Mesenchymal stem cell (in vitro differentiated cells and primary cell): Measurements from ENCODE around the gene PMEPA1.

Experiments used
- DNase-seq: peaks from one replicate; pipeline ENCODE4 v3.0.0-alpha.2; 2013
- H2AFZ ChIP-seq: one replicate; pipeline ENCODE4 v1.6.1; 2013; ENCODE audit warnings: low read depth, mild to moderate bottlenecking, control low read depth, inconsistent platforms, low read length, moderate library complexity
- H2AK5ac ChIP-seq: 2 replicates; pipeline ENCODE4 v1.6.1; 2013; ENCODE audit warnings: low read length, moderate library complexity, mild to moderate bottlenecking, inconsistent platforms; ENCODE audit not compliant: severe bottlenecking
- H2BK120ac ChIP-seq: one replicate; pipeline ENCODE4 v1.6.1; 2013; ENCODE audit warnings: low read depth, mild to moderate bottlenecking, inconsistent platforms, low read length, moderate library complexity
- H2BK12ac ChIP-seq, 2 experiments: one replicate each; pipeline ENCODE4 v1.6.1; 2013; ENCODE audit warnings: inconsistent platforms in 2 of 2, low read length in 2 of 2, mild to moderate bottlenecking in 2 of 2, moderate library complexity in 2 of 2, control low read depth in 1 of 2
- H2BK15ac ChIP-seq: one replicate; pipeline ENCODE4 v1.6.1; 2013; ENCODE audit warnings: mild to moderate bottlenecking, low read depth, inconsistent platforms; ENCODE audit not compliant: poor library complexity, severe bottlenecking
- H2BK5ac ChIP-seq: 2 replicates; pipeline ENCODE4 v1.6.1; 2013; ENCODE audit warnings: low read depth, mild to moderate bottlenecking, low read length, control low read depth, inconsistent platforms; ENCODE audit not compliant: poor library complexity, severe bottlenecking
- H3K14ac ChIP-seq, 2 experiments: one replicate each; pipeline ENCODE4 v1.6.1; 2013; ENCODE audit warnings: inconsistent platforms in 2 of 2, low read length in 2 of 2, control low read depth in 1 of 2, mild to moderate bottlenecking in 1 of 2, moderate library complexity in 1 of 2
- H3K18ac ChIP-seq, 2 experiments: one replicate each; pipeline ENCODE4 v1.6.1; 2013; ENCODE audit warnings: inconsistent platforms in 2 of 2, low read length in 2 of 2, control low read depth in 1 of 2, low read depth in 1 of 2, mild to moderate bottlenecking in 1 of 2
- H3K23ac ChIP-seq, 2 experiments: one replicate each; pipeline ENCODE4 v1.6.1; 2013; ENCODE audit warnings: inconsistent platforms in 2 of 2, low read length in 2 of 2, mild to moderate bottlenecking in 2 of 2, moderate library complexity in 2 of 2, control low read depth in 1 of 2
- H3K27ac ChIP-seq: 2 replicates; pipeline ENCODE4 v1.5.1; 2013; ENCODE audit warnings: mild to moderate bottlenecking, moderate library complexity, low read length, control low read depth, inconsistent platforms; ENCODE audit not compliant: poor library complexity, severe bottlenecking
- H3K27me3 ChIP-seq, 2 experiments: 2 replicates each; pipeline versions ENCODE4 v1.6.1 to v1.7.0; 2013; ENCODE audit warnings: low read length in 2 of 2, mild to moderate bottlenecking in 2 of 2, moderate library complexity in 2 of 2, control low read depth in 1 of 2, inconsistent platforms in 1 of 2; ENCODE audit not compliant: control insufficient read depth in 1 of 2, insufficient read depth in 1 of 2
- H3K36me3 ChIP-seq, 2 experiments: 2 replicates each; pipeline versions ENCODE4 v1.6.1 to v1.7.0; 2013; ENCODE audit warnings: low read length in 2 of 2, control low read depth in 1 of 2, inconsistent platforms in 1 of 2, low read depth in 1 of 2, mild to moderate bottlenecking in 1 of 2; ENCODE audit not compliant: insufficient read depth in 2 of 2, control insufficient read depth in 1 of 2
- H3K4ac ChIP-seq, 2 experiments: one replicate each; pipeline ENCODE4 v1.6.1; 2013; ENCODE audit warnings: inconsistent platforms in 2 of 2, low read length in 2 of 2, mild to moderate bottlenecking in 2 of 2, moderate library complexity in 2 of 2, control low read depth in 1 of 2, low read depth in 1 of 2
- H3K4me1 ChIP-seq: 2 replicates; pipeline ENCODE4 v1.6.1; 2013; ENCODE audit warnings: low read depth, low read length, control low read depth; ENCODE audit not compliant: control insufficient read depth, insufficient read depth
- H3K4me2 ChIP-seq: 2 replicates; pipeline ENCODE4 v1.6.1; 2013; ENCODE audit warnings: low read length, mild to moderate bottlenecking, inconsistent platforms; ENCODE audit not compliant: poor library complexity, severe bottlenecking
- H3K4me3 ChIP-seq, 2 experiments: 2 replicates each; pipeline versions ENCODE4 v1.5.1 to v1.7.0; 2013; ENCODE audit warnings: low read length in 2 of 2, mild to moderate bottlenecking in 2 of 2, control low read depth in 1 of 2, low read depth in 1 of 2; ENCODE audit not compliant: insufficient read depth in 1 of 2
- H3K79me1 ChIP-seq: replicated peaks from 2 replicates; pipeline ENCODE4 v1.6.1; 2013; ENCODE audit warnings: mild to moderate bottlenecking, control low read depth, low read length, inconsistent platforms; ENCODE audit not compliant: poor library complexity, severe bottlenecking
- H3K9ac ChIP-seq: 2 replicates; pipeline ENCODE4 v1.7.0; 2013; ENCODE audit warnings: mild to moderate bottlenecking, low read length, moderate library complexity
- H3K9me3 ChIP-seq: 2 replicates; pipeline ENCODE4 v1.7.0; 2013; ENCODE audit warnings: mild to moderate bottlenecking, low read length; ENCODE audit not compliant: control insufficient read depth
- H4K8ac ChIP-seq: one replicate; pipeline ENCODE4 v1.6.1; 2013; ENCODE audit warnings: inconsistent platforms, mild to moderate bottlenecking, low read length, moderate library complexity
- H4K91ac ChIP-seq: one replicate; pipeline ENCODE4 v1.6.1; 2013; ENCODE audit warnings: mild to moderate bottlenecking, low read length, inconsistent platforms
- WGBS: methylation state at CpG from one replicate; pipeline ENCODE4 v1.1.7; 2013; ENCODE audit warnings: mixed read lengths; 5-methylcytosine and 5-hydroxymethylcytosine counted together

PMEPA1 gene

DNA sequence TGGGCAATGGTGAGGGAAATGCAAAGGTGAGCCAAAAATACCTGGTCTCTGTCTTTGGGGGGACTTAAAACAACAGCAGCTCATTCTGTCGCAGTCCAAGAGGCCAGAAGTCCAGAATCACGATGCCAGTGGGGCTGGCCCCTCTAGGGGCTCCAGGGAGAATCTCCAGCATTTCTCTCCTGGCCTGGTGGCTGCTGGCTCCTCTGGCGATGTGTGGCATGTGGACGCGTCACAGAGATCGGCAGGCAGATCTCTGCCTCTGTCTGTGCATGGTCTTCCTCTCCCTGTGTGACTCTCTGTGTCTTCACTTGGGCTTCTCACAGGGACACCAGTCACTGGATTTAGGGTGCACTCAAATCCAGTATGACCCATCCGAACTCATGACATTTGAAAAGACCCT lies 14.0 kb upstream of the PMEPA1 start:
- no peak overlapping the region for H3K9ac ChIP-seq
- H2BK12ac ChIP-seq: no peak overlapping the region
- H2AK5ac ChIP-seq: no peak overlapping the region
- H3K4me3 ChIP-seq: no peak overlapping the region
- H2AFZ ChIP-seq: no peak overlapping the region
- peaks cover 64 to 83% of the 10 kb centered on the region in 2 experiments for H3K27me3 ChIP-seq
- H4K91ac ChIP-seq: no peak overlapping the region
- no peak overlapping the region for H3K18ac ChIP-seq
- H3K4me2 ChIP-seq: no peak overlapping the region
- no peak overlapping the region for H2BK120ac ChIP-seq
- no peaks in the 10 kb centered on the region for H3K9me3 ChIP-seq
- no peak overlapping the region for H4K8ac ChIP-seq
- H3K27ac ChIP-seq: no peak overlapping the region
- H3K23ac ChIP-seq: no peak overlapping the region
- no peak overlapping the region for H3K14ac ChIP-seq
- no peak overlapping the region for H2BK15ac ChIP-seq
- H3K4ac ChIP-seq: no peak overlapping the region
- peaks cover 1% of the 10 kb centered on the region for H3K4me1 ChIP-seq
- no peak overlapping the region for H2BK5ac ChIP-seq
- H3K36me3 ChIP-seq: peaks cover 0 to 2% of the 10 kb centered on the region in 2 experiments
- 86% methylated on average over 6 of the region's 7 CpGs for WGBS
- H3K79me1 ChIP-seq: no peaks in the 10 kb centered on the region
- DNase-seq: no peak

DNA sequence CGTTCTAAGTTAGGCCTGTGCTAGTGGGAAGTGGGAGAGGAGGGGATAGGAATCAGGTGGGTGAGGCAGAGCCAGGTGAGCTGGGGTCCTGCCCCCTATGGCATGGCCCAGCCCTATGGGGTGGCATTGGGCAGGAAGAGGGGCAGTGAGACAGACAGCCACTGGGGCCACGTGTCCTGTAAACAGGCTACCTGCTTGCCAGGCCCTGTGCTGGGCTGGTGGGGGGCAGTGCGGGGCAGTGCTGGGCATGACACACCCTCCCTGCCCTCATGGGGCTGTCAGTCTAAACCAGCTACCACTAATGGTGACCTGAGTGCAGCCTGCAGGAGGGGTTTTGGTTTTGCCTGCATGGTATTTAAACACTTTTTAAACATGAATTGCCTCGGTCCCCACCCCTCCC lies 10.1 kb upstream of the PMEPA1 start:
- Histone ChIP-seq H3K4ac (no peak overlapping the region), H2AK5ac (no peak overlapping the region), H3K4me2 (no peak overlapping the region), H4K8ac (no peak overlapping the region), H3K79me1 (no peaks in the 10 kb centered on the region), H2BK5ac (no peak overlapping the region), H2BK12ac (no peak overlapping the region), H3K36me3 (no peaks in the 10 kb centered on the region), H3K27ac (no peak overlapping the region), H3K9ac (no peak overlapping the region), H4K91ac (peak overlapping the region; percentile 41), H3K4me3 (no peak overlapping the region), H2AFZ (no peak overlapping the region), H3K9me3 (no peaks in the 10 kb centered on the region), H3K4me1 (peaks cover 20% of the 10 kb centered on the region), H3K27me3 (peaks cover 36 to 45% of the 10 kb centered on the region in 2 experiments), H3K14ac (no peak overlapping the region), H3K18ac (no peak overlapping the region), H2BK15ac (no peak overlapping the region), H2BK120ac (no peak overlapping the region), H3K23ac (no peak overlapping the region)
- DNase-seq: no peak
- WGBS: 66% methylated on average over 4 of the region's 4 CpGs

- no peak overlapping the region for H3K23ac ChIP-seq
- no peak overlapping the region for H3K4ac ChIP-seq
- H4K91ac ChIP-seq: no peak overlapping the region
- no peak overlapping the region for H2AK5ac ChIP-seq
- H2BK120ac ChIP-seq: no peak overlapping the region
- H3K9ac ChIP-seq: peak overlapping the region; percentile 67
- H2BK15ac ChIP-seq: no peak overlapping the region
- 2% methylated on average over 31 of the region's 31 CpGs for WGBS
- no peak overlapping the region for H2BK5ac ChIP-seq
- H2BK12ac ChIP-seq: no peak overlapping the region
- no peak overlapping the region for H4K8ac ChIP-seq
- no peak overlapping the region for H3K18ac ChIP-seq
- H3K27me3 ChIP-seq: peaks cover 25 to 33% of the 10 kb centered on the region in 2 experiments
- H3K9me3 ChIP-seq: no peaks in the 10 kb centered on the region
- H3K4me3 ChIP-seq: peak overlapping the region; percentile 43 to 64
- DNase-seq: peak; percentile 96
- no peak overlapping the region for H2AFZ ChIP-seq
- no peak overlapping the region for H3K14ac ChIP-seq
- no peak overlapping the region for H3K27ac ChIP-seq
- peak overlapping the region; percentile 61 for H3K4me2 ChIP-seq
- no peaks in the 10 kb centered on the region for H3K79me1 ChIP-seq
- peaks cover 32% of the 10 kb centered on the region for H3K4me1 ChIP-seq
- H3K36me3 ChIP-seq: no peaks in the 10 kb centered on the region
Observed at GRCh38 chr20:57718490-57719009, 8.7 kb upstream of the PMEPA1 start.

DNA sequence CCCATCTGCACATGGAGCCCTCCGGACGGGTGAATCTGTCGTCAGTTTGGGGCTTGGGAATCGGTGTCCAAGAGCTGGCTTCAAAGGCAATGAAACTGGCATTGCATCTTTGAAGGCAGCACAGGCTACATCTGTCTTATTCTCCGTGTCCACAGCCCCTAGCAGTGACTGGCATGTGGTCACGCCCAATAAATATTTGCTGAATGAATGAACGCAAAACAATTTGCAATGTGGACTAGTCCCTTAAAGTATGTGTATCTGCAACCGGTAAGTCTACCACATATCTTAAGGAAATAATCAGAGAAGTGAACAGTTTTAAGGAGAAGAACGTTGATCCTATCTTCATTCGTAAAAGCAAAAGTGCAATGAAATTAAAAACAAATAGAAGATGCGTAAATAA lies 8.0 kb upstream of the PMEPA1 start:
- Histone ChIP-seq H4K8ac (no peak overlapping the region), H2BK12ac (no peak overlapping the region), H3K36me3 (no peaks in the 10 kb centered on the region), H3K4me3 (peak overlapping the region in 1 of 2 experiments; percentile 22), H3K9me3 (no peaks in the 10 kb centered on the region), H3K27me3 (peaks cover 19 to 25% of the 10 kb centered on the region in 2 experiments), H3K4me1 (peaks cover 33% of the 10 kb centered on the region), H2BK120ac (no peak overlapping the region), H2BK15ac (no peak overlapping the region), H3K4me2 (no peak overlapping the region), H2BK5ac (no peak overlapping the region), H3K4ac (no peak overlapping the region), H2AFZ (no peak overlapping the region), H3K27ac (no peak overlapping the region), H3K9ac (no peak overlapping the region), H3K14ac (no peak overlapping the region), H3K79me1 (no peaks in the 10 kb centered on the region), H4K91ac (no peak overlapping the region), H3K18ac (no peak overlapping the region), H3K23ac (no peak overlapping the region), H2AK5ac (no peak overlapping the region)
- no peak for DNase-seq
- 74% methylated on average over 8 of the region's 11 CpGs for WGBS
